MM.1S (cell line): ENCODE data around the gene MORC3.
"Not testable (repeated sequence)": the region's sequence is repeated elsewhere in the genome, so short reads cannot be mapped to it uniquely, and the experiment has no call there.

Experiments used
- EZH2 ChIP-seq: fragments of 300-600 bp; sonication (generic); optimal IDR thresholded peaks from 2 replicates; pipeline ENCODE3; 2017; ENCODE audit warnings: low read depth, mild to moderate bottlenecking, antibody characterized with exemption, low read length, mixed read lengths
- EZH2phosphoT487 ChIP-seq: fragments of 300-600 bp; sonication (generic); IDR thresholded peaks from 2 replicates; pipeline ENCODE4 v1.6.1; 2018; ENCODE audit warnings: antibody characterized with exemption, low read length
- TF ChIP-seq, protein P1 (sequence below): fragments of 300-600 bp; sonication (generic); IDR thresholded peaks from 2 replicates; pipeline ENCODE4 v1.5.1; 2016; ENCODE audit warnings: antibody characterized with exemption, low read length, mixed read lengths

DNA sequence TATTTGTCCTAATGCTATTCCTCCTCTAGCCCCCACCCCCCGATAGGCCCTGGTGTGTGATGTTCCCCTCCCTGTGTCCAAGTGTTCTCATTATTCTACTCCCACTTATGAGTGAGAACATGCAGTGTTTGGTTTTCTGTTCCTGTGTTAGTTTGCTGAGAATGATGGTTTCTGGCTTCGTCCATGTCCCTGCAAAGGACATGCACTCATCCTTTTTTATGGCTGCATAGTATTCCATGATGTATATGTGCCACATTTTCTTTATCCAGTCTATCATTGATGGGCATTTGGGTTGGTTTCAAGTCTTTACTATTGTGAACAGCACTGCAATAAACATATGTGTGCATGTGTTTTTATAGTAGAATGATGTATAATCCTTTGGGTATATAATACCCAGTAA lies 6.6 kb upstream of the MORC3 start:
- TF ChIP-seq, protein P1, sequence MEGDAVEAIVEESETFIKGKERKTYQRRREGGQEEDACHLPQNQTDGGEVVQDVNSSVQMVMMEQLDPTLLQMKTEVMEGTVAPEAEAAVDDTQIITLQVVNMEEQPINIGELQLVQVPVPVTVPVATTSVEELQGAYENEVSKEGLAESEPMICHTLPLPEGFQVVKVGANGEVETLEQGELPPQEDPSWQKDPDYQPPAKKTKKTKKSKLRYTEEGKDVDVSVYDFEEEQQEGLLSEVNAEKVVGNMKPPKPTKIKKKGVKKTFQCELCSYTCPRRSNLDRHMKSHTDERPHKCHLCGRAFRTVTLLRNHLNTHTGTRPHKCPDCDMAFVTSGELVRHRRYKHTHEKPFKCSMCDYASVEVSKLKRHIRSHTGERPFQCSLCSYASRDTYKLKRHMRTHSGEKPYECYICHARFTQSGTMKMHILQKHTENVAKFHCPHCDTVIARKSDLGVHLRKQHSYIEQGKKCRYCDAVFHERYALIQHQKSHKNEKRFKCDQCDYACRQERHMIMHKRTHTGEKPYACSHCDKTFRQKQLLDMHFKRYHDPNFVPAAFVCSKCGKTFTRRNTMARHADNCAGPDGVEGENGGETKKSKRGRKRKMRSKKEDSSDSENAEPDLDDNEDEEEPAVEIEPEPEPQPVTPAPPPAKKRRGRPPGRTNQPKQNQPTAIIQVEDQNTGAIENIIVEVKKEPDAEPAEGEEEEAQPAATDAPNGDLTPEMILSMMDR = not testable (repeated sequence)
- TF ChIP-seq EZH2, EZH2phosphoT487: not testable (repeated sequence)
